Islet of Langerhans (tissue), 1 donor: ENCODE measurements around the gene TCERG1L.
"Not testable (repeated sequence)": the region's sequence is repeated elsewhere in the genome, so short reads cannot be mapped to it uniquely, and the experiment has no call there.

Experiments used
- FAIRE-seq: peaks from one replicate; lab custom pipeline; 2011; peaks lifted over from hg19 to GRCh38; lab: Jason Lieb, UNC

The TCERG1L gene

DNA sequence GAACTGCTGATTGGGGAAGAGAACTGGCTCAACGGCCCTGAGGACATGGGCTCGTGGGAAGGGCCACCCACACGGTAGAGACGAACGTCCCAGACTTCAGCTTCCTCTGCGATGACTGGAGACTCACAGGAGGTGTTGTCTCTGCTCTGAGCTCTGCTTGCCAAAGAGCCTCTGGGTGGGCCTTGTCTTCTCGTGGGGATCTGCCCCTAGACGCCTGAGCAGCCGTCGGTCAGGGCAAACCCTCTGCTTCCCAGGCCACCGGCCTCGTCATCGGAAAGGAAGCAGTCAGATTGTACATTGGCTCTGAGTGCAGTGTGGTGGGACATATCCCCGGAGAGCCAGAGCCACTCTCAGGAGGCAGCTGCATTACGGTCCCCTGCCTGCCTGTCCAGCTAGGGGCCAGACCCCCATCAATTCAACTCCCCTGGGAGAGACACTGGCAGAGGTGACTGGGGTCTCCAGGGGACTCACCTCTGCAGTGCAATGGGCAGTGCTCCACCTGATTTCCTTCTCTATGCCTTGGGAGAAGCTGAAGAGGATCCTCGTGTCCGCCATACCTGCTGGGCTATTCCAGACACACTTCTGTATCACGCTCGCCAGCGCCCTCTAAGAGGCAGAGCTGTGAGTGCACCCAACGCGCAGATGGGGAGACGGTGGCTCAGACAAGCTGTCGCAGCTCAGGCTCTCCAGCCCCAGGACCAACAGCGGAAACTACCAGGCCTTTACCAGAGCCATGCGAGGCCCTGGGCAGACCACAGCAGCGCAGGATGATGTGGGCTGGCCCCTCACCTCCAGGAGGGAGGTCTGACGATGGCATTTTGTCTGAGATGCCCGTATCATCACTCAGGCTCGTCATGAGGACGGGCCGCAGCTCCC, 227.4 kb downstream of the TCERG1L start:
- no peak for FAIRE-seq

DNA sequence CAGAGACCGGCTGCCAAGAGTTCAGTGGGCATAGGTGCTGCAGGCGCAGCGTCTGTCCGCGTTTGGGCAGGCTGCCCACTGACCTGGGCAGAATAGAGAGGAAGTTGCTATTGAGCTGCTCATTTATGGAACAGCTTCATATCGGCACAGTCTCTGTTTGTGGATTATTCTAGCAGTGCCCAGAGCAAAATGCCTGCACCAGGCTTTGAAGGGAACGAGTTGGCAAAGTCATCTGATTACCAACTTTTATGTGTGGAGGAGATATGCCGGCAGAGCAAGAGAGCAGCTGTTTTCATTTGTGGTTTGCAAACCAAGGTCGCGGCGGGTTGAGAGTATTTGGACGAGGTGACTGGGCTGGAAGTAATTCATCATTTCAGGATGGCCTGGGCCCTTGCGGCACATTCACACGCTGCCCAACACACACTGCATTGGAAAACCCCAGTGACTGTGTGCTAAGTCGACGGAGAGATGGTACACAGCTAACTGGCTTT, 228.5 kb downstream of the TCERG1L start:
- no peak for FAIRE-seq

DNA sequence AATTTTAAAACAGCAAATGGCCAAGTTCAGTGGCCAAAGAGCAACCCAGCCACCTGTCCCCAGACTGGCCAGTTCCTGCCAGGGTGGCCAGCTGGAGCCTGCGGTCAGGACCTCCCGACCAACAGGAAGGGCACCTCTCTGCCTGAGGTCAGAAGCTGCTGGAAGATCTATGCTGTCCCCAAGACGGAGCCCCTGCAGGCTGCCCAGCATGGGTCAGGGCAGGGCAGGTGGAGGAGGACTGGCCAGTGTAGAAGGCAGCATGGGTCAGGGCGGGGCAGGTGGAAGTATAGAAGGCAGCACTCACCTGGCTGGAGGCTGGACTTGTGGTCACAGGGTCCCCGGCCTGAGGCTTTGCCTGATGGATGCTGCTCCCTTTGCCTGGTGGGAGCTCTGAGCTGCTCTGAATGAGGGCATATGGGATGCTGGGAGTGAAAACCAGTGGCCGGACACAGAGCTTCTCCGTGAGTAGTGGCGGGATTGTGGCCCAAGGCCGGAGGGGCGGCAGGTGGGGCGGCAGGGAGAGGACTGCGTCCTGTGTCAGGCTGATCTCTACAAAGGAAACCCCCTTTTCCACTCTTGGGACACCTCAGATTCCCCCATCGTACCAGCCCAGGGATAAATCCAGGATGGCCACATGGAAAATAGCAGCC, 229.2 kb downstream of the TCERG1L start:
- no peak for FAIRE-seq

DNA sequence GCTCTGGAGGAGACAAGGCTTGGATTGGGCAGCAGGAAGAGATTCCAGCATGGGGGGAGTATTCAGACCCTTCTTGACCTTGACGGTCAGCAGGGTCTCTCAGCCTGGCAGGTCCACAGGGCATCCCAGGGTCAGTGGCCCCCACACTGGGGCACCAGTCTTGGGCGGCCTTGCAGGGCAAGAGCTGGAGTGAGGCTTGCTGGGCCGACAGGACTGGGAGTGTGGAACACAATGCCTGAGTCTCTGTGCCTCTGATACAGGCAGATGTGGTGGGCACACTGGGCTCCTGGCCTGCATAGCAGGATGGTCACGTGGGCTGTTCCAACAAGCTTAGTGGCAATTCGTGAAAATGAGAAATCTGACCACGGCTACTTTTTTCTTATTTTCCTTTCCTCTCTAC, 229.7 kb downstream of the TCERG1L start:
- no peak for FAIRE-seq

DNA sequence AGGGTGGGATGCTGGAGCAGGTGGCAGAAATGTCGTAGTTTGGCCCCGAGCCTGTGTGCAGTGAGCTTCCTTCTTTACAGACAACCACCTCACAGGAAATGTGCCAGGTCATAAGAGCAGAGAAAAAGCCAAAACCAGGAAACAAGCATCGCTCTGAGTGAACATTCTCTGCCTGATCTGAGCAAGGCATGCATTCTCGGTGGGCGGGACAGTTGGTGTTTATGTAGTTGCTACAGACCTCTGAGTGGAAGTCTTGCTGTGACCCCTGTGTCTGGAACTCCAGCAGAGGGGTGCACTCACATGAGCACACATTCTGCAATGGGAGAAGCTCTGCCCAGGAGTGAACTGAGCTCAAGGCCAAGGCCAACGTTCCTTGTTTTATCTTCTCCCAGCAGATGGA, 230.1 kb downstream of the TCERG1L start:
- FAIRE-seq, result no peak

DNA sequence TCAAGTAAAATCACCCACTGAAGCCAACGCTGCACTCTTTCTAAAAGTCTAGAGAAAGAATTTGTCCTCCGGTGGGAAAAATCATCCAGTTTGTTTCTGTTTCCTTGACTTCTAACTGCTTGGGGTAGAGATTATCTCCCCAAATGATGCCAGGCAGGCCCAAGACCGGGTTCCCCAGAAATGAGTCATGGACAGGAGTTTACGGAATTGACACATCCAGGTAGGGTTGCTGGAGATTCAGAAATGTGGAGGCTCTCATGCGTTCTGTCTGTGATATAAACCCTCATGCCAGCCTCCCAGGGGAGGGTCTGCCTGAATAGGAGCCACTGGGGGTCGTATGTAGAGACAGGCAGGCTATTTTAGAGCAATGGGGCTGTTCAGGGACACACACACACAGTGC, 230.9 kb downstream of the TCERG1L start:
- no peak for FAIRE-seq

DNA sequence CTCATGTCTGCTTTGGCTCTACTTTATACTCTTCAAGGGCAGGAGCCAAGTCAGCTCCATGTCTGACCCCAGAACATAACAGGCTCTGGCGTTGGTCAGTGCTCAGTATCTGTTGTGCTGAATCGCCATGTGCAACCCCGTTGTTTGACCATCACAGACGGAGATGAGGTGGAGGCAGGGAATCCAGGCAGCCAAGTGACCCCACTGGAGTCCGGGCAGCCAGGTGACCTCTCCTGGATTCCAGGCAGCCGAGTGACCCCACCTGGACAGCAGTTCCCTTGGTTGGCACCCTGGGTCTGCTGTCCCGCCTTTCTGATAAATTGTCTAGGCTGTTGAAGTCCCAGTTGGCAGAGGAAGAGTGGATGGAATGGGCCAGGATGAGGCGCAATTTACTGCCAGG, 232.2 kb downstream of the TCERG1L start:
- no peak for FAIRE-seq

DNA sequence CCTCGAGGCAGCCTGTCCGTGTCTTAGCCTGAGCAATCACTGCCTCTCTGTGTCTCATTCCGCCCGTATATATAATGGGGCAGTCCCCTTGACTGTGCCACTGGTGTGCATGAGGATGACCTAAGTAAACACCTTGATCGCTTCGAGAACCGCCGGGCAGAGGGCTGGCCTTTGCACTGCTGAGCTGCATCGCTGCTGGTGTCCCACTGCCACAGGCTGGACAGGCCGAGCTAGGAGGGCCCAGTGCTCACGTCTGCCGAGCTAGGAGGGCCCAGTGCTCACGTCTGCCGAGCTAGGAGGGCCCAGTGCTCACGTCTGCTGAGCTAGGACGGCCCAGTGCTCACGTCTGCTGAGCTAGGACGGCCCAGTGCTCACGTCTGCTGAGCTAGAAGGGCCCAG, 232.6 kb downstream of the TCERG1L start:
- not testable (repeated sequence) for FAIRE-seq

DNA sequence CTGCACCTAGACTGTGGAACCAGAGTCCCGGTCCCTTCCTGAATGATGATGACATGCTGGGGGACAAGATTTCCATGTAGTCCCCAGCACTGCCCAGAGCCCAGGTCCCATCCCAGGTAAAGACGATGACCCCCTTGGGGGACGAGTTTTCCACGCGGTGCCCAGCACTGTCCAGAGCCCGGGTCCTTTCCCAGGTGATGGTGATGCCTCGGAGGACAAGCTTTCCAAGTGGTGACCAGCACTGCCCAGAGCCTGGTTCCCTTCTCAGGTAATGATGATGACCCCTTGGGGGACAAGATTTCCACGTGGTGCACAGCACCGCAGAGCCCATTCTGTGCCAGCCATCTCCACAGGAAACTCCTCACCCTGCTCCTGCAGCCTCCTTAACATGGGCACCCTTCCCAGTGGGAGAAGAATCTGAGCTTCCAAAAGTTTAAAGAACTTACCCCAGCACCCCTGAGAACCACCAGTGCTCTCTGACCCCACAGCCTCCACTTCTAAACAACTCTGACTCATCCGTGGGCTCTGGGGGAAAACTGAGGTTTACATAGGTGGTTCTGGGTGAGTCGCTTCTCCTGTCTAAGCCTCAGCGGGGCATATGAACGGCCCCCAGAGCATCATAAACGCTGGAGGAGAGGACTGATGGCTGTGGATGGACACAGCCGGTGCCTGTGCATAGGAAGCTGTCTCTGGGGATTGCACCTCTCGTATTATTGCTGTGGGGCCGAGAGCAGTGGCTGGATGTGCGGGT, 233.2 kb downstream of the TCERG1L start:
- FAIRE-seq, result no peak

DNA sequence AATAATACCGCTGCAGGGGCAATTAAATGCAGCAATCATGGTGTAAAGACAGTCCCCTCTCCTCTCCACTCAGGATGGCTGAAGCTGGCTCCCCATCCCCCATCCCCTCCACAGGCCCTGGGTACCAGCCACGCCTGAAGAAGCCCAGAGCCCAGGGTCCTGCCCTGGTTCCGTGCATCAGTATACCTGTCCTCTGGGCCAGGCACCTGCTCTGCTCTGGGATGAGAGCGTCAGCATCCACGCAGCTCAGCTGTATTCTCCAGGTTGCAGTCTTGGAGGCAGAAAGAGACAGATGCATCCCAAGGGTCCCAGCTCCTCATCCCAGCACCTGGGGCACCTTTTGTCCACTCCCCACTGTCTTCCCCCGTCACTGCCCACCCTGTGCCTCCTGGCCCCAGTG, 233.8 kb downstream of the TCERG1L start:
- no peak for FAIRE-seq

DNA sequence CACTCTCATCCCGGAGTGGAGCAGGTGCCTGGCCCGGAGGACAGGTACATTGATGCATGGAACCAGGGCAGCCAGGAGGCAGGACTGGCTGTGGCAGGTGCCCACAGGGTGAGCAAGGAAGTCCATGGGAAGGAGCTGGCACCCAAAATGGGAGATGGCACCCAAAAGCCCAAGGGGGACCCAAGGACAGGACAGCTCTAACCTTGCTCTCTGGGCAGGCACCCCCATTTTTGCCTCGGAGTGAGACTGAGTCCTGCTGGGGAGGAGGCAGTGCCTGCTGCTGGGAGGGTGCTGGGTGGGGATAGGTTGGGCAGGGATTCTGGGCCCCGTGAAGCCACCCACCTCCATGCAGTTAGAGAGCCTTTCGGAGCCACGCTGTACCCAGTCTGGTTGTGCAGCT, 234.5 kb downstream of the TCERG1L start:
- FAIRE-seq, result no peak

DNA sequence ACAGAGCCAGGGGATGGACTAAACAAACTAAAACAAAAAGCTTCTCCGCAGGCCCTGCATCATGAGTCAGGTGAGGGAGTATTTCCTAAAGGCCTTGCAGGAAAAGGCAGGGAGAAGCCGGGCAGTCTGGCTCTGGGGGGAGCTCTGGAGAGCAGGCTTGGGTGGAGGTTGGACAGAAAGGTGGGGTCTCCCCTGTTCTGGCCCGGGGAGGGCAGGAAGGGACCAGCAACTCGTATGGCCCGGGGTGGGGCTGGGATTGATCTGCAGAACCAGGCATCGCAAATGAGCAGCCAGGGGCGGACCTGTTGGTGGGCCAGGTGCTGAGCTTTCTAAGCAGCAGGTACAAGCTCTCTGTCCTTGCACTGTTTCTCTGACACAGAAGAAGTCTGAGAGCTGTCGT, 235.2 kb downstream of the TCERG1L start:
- no peak for FAIRE-seq

DNA sequence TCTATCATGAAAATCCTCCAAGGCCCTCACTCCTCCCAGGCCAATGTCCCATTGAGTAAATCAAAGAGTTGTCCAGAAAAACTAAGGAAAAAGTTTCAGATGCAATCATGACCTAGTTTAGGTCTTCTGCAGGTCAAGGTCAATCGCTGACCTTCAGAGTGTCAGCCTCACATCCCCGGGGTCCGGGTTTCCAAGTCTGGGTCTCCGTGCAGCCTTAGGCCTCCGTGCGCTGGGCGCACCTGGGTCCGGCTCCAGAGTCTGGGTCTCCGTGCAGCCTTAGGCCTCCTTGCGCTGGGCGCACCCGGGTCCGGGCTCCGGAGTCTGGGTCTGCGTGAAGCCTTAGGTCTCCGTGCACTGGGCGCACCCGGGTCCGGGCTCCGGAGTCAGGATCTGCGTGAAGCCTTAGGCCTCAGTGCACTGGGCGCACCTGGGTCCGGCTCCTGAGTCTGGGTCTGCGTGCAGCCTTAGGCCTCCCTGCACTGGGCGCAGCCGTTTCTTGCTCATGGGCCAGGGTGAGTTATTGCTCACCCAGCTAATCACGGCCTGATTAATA, 236.2 kb downstream of the TCERG1L start:
- no peak for FAIRE-seq

DNA sequence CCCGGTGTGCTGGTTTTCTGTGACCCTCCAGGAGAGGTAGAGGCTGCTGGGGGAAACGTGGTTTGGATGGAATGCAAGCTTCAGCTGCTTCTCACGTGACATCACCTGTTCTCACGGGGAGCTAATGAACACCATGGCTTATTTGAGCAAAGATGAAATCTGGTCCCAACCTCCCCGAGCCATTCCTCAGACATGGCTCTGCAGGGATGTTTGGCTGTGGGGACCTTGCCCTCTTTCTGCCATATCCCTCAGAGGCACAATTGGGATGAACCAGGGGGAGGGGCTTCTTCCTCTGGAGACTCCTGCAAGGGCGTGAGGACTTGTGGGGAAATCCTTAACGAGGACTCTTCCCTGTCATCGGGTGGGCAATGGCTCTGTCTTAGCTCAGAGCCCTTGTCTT, 236.8 kb downstream of the TCERG1L start:
- no peak for FAIRE-seq

DNA sequence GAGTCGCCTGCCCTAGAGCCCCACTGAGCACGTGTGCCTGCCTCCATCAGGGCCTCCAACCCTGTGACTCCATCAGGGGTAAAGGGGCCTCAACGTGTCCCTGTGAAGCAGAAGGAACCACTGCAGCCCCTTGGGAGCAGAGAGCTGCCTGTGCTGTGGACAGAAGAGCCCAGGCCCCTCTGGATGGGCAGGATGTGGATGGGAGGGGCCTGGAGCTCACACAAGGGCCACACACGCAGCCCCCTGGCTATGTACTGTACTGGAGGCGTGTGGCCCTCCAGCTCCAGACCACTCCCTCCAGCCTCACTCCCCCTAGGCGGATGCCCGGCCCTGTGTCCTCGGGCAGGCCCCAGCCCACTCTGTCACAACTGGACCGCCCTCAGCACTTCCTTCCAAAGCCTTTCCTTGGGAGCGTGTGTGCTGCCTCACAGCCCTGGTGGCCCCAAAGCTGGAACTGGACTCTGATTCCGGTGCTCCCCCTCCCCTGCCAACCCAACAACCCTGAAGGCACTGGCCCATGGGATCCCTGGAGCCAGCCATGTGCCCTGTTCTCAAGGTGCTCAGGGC, 238.0 kb downstream of the TCERG1L start:
- no peak for FAIRE-seq

DNA sequence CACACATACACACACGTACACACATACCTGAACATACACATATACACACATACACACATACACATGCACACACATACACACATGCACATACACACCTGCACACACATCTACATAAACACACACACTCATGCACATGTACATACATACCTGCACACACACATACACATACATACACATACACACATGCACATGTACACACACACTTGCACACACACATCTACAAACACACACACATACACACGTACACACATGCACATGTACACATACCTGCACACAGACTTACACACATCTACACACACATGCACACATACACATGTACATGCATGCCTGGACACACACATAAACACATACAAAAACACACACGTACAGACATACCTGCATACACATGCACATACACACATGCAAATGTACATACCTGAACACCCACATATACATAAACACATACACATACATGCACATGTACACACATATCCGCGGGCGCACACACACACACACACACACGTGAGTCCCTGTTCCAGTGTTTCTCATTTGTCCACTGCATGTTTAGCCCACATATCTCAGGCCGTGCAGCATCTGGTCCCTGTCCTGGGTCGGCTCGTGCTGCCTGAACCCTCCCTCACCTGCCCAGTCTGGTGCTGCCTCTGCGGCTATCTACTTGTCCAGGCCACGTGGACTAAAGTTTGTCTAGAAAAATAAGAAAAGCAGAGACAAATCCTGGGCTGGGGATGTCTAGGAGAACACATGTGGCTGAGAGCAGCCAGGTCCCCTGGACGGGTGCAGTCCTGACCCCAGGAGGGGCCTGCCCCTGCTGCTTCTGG, 238.7 kb downstream of the TCERG1L start:
- FAIRE-seq, result no peak

DNA sequence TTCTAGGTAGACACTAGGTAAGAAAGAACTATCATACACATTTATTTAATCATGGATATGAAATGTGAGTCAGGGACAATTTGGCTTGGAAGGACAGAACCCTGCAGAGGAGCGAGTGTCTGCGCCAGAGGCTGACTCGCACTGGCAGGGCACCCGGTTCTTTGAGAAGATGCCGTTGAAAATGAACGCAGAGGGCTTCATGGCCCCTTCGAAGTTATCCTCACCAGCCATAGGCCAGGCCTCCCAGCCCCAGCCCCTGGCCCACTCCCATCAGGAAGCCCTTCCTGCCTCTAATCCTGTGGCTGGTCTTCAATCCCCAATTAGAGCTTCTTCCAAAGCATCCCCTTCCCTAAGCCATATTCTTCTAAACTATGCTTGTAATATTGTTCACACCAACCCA, 239.8 kb downstream of the TCERG1L start:
- FAIRE-seq, result no peak

DNA sequence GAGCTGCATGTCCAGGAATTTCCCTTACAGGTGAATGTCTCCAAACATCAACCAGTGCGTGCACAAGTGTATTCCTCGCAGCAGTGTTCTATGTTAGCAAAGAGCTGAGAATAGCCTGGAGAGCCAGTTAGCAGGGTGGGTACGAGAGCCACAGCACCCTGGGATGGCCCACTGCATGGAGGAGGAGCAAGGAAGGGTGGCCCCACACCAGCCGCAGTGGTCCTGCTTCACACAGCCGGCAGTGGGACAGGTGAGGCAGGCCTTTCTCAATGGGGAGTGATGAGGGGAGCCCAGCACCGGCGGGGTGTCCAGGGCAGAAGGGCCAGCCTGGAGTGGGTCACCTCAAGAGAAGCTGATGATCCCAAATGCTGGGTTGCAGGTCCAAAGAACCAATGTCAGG, 240.7 kb downstream of the TCERG1L start:
- no peak for FAIRE-seq

DNA sequence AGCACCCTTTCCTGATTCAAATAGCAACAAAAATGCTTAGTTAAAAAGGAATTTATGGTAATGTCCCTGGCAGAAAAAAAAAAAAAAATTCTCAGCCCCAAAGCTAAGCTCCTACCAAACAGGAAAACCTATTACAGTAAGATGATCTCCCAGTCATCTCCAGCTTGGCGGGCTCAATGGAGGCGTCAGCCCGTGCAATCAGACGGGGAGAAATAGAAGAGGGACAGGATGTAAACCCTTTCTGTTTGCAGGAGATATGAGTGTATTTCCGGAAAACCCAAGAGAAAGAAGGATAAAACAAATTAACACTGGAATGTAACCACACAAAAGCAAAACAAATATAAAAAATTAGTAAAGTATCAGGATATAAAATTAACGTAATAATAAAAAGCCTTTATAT, 242.8 kb downstream of the TCERG1L start:
- no peak for FAIRE-seq

DNA sequence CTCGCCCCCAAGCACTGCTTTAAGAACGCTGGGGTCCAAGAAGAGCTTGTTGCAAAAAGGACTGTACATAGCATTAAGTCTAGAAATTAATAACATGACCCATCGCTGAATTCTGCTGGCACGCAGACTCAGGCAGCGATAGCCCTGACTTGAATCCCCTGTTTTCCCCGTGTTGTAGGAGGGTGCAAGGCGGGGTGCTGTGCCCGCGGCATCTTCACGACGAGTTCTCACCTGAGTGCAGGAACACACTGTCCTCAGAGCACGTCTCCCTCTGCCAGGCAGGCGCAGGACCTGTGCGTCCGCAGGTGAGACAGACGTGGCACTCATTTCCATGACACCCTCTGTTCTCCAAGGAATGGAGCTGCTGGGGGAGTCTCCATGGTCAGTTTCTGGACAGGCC, 243.2 kb downstream of the TCERG1L start:
- FAIRE-seq, result no peak

DNA sequence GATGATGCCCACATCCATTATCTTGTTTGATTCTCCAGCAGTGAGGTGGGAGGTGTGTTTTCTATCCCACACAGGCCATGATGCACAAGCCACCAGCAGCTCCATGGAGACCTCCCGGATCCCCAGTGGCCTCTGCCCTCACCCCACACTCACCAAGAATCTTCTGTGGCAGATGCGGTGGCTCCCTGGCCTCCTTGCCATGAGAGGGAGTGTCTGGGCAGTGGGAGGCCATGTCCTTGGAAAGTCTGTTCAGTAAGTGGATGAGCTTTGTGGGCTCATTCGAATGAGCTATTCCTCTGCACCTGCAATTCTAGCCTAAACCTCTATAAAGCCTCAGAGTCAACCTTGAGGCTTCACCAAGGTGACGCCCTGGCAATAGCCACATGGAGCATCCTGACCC, 243.8 kb downstream of the TCERG1L start:
- FAIRE-seq, result no peak
